Right forelimb (tissue), 1 donor: ENCODE data around the gene SPSB1.

ENCODE experiments used
- DNase-seq: peaks from one replicate; pipeline ENCODE4 v3.0.0-alpha.2; 2018

The SPSB1 gene

GRCh38 chr1:9346566-9346965, 53.9 kb downstream of the SPSB1 start:
- no peak for DNase-seq

GRCh38 chr1:9347095-9347850, 54.6 kb downstream of the SPSB1 start:
- no peak for DNase-seq

- no peak for DNase-seq
These were observed 56.7 kb downstream of the SPSB1 start for GRCh38 chr1:9349331-9349851.

GRCh38 chr1:9350013-9350908, 57.6 kb downstream of the SPSB1 start:
- no peak for DNase-seq

- no peak for DNase-seq
These were observed 58.3 kb downstream of the SPSB1 start for GRCh38 chr1:9350960-9351359.

GRCh38 chr1:9351654-9352271, 59.1 kb downstream of the SPSB1 start:
- DNase-seq, result no peak

GRCh38 chr1:9352377-9353134, 59.9 kb downstream of the SPSB1 start:
- DNase-seq, result no peak

GRCh38 chr1:9355503-9355902, 62.8 kb downstream of the SPSB1 start:
- no peak for DNase-seq

GRCh38 chr1:9356021-9356420, 63.3 kb downstream of the SPSB1 start:
- DNase-seq, result no peak

GRCh38 chr1:9356829-9357466, 64.3 kb downstream of the SPSB1 start:
- DNase-seq, result no peak

- no peak for DNase-seq
These were observed 65.3 kb downstream of the SPSB1 start for GRCh38 chr1:9357958-9358357.

- DNase-seq, result no peak
These were observed 67.8 kb downstream of the SPSB1 start for GRCh38 chr1:9360371-9361064.

GRCh38 chr1:9361630-9362260, 69.1 kb downstream of the SPSB1 start:
- no peak for DNase-seq

- no peak for DNase-seq
These were observed 69.8 kb downstream of the SPSB1 start for GRCh38 chr1:9362488-9362887.

- no peak for DNase-seq
These were observed 70.4 kb downstream of the SPSB1 start for GRCh38 chr1:9363061-9363471.

- DNase-seq, result no peak
These were observed 73.6 kb downstream of the SPSB1 start for GRCh38 chr1:9366298-9366697.

GRCh38 chr1:9366943-9367780, 74.5 kb downstream of the SPSB1 start:
- no peak for DNase-seq

GRCh38 chr1:9367806-9368205, 75.1 kb downstream of the SPSB1 start:
- no peak for DNase-seq

GRCh38 chr1:9368356-9368755, 75.7 kb downstream of the SPSB1 start:
- DNase-seq, result no peak
